GM10847 (cell line): Measurements from ENCODE around the gene TOB1.

Experiments used
- POLR2A ChIP-seq: IDR thresholded peaks from 2 replicates; pipeline ENCODE4 v1.6.1; 2011; ENCODE audit not compliant: insufficient read length; ENCODE audit errors: extremely low read depth

The TOB1 gene

DNA sequence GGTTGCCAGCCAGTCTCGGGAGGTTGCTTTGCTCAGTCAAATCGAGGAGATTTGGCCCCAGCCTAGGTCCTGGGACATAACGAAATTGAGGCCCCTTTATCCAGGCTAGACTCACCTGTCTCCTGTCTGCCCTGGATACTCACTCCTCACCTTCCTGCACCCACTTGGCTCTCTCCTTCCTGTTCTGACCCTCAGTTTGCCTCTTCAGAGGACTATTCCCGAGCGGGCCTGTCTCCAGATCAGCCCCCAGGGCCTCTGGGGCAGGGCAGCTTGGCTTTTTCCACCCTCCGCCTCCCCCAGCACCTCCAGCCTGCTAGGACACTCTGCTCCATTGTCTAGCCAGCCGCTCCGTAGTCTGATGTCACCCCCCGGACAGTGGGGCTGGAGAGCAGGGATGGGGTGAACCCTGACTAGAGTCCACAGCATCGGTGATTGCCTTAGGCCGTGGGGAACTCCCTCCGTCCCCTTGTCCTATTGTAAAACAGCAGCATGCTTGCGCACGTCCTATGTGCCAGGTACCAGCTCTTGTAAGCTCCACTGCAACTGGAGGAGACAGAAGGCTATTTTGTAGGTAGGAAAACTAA, 21.9 kb downstream of the TOB1 start:
- TF ChIP-seq POLR2A = no peak

DNA sequence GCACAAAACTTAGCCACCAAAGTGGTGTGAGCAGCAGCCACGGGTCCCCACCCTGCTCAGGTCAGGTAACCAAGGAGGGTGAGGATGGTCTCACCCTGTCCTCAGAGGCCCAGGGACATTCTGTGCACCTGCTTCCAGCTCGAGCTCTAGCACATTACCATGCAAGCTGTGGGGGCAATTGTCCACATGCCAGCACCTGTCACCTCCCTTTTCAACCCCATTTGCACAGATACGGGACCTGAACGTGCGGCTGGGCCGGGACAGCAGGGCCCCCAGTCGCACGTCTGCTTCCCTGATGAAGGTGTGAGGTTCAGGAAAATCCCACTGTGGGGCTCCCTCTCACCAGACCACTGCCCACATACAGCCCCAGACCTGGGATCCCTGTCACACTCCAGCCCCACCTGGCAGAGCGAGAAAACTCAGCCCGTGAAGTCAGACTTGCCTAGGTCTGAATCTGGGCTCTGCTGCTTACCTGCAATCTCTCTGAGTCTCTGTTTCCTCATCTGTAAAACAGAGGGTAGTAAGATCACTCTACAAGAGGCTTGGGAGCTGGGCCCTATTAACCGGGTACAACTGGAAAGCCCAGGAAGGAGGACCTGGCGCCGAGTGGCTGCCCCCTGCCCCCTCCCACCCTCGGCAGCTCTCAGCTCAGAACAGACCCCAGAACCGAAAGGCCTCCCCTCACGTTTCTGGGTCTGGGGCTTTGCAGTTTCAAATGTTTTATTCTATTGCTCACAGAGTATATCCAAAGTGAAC, 22.8 kb downstream of the TOB1 start:
- TF ChIP-seq POLR2A = no peak

DNA sequence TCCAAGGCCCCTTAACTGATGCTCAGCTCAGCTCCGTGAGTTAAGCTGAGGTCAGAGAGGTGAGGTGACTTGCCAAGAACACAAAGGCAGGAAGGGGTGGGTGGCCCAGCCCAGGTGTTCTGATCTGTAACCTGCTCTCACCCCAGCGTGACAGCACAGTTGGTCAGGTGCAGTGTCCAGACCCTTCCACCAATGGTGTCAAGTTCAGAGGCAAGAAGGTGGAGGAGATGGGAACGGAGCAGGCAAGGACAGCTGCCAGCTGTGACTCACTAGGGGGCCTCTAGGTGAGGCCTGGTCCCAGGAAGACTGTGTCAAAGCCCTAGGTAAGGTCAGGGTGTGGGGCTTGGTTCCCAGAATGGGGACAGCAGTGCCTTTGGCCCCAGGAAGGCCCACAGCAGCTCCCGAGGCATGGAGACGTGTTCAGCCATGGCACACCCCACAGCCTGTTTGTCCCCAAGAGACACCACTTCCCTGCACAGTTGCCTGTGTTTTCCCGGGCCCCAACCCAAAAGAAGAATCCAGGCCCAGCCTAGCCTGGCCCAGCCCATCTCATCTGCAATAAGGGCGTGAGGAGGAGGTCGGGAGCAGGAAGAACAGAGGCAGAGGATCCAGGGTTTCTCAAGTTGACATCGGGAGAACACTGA, 23.5 kb downstream of the TOB1 start:
- no peak for TF ChIP-seq POLR2A

DNA sequence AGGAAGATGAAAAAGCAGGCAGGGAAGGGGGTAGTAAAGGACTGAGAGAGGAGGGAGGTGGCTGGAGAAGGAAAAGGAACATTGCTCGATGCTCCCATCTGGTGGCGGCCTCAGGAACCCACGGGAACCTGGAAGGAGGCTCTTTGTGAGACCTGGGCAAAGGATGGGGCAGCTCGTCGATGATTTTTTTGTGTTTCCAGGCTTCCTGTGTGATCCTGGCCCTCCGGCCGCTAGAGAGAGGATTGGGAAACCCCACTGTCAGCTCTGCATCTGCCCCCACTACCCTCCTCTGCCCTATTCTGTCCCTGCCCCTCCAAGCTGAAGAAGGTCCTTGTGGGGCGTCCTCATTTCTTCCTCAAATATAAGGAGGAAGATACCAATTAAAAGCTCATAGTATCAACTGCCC, 24.2 kb downstream of the TOB1 start:
- TF ChIP-seq POLR2A = no peak

DNA sequence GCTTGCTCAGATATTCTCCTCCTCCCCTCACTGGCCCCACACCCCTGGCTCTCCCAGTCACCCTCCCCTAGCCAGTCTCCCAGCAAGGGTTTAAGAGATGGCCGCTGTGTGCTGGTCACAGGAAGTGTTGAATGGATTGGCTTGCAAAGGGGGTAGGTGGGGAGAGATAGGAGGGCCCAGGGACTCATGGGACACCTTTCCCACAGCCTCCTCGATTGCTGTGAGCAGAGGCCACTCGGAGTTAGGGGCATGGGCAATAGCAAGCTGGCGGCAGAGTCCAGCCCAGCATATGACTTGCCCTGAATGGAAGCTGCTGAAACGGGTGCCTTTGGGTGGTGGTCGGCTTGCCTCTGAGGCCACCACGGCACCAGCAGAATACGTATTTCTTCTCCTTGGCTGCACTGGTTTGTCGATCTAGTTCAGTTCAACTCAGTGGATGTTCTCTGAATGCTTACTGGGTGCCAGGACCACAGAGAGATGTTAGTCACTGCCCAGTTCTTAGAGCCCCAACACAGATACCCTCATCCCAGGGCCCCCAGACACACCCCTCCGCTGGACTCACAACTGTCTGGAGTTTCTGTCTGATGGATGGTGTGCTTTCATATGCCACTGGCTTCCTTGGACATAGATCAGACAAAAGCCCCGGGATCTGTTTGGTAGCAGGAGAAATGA, 24.7 kb downstream of the TOB1 start:
- no peak for TF ChIP-seq POLR2A

DNA sequence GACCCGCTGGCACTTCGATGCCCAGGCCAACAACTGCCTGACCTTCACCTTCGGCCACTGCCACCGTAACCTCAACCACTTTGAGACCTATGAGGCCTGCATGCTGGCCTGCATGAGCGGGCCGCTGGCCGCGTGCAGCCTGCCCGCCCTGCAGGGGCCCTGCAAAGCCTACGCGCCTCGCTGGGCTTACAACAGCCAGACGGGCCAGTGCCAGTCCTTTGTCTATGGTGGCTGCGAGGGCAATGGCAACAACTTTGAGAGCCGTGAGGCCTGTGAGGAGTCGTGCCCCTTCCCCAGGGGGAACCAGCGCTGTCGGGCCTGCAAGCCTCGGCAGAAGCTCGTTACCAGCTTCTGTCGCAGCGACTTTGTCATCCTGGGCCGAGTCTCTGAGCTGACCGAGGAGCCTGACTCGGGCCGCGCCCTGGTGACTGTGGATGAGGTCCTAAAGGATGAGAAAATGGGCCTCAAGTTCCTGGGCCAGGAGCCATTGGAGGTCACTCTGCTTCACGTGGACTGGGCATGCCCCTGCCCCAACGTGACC, 25.8 kb downstream of the TOB1 start:
- no peak for TF ChIP-seq POLR2A

DNA sequence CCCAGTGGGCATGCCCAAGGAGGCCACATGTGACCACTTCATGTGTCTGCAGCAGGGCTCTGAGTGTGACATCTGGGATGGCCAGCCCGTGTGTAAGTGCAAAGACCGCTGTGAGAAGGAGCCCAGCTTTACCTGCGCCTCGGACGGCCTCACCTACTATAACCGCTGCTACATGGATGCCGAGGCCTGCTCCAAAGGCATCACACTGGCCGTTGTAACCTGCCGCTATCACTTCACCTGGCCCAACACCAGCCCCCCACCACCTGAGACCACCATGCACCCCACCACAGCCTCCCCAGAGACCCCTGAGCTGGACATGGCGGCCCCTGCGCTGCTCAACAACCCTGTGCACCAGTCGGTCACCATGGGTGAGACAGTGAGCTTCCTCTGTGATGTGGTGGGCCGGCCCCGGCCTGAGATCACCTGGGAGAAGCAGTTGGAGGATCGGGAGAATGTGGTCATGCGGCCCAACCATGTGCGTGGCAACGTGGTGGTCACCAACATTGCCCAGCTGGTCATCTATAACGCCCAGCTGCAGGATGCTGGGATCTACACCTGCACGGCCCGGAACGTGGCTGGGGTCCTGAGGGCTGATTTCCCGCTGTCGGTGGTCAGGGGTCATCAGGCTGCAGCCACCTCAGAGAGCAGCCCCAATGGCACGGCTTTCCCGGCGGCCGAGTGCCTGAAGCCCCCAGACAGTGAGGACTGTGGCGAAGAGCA, 26.4 kb downstream of the TOB1 start:
- TF ChIP-seq POLR2A = no peak

DNA sequence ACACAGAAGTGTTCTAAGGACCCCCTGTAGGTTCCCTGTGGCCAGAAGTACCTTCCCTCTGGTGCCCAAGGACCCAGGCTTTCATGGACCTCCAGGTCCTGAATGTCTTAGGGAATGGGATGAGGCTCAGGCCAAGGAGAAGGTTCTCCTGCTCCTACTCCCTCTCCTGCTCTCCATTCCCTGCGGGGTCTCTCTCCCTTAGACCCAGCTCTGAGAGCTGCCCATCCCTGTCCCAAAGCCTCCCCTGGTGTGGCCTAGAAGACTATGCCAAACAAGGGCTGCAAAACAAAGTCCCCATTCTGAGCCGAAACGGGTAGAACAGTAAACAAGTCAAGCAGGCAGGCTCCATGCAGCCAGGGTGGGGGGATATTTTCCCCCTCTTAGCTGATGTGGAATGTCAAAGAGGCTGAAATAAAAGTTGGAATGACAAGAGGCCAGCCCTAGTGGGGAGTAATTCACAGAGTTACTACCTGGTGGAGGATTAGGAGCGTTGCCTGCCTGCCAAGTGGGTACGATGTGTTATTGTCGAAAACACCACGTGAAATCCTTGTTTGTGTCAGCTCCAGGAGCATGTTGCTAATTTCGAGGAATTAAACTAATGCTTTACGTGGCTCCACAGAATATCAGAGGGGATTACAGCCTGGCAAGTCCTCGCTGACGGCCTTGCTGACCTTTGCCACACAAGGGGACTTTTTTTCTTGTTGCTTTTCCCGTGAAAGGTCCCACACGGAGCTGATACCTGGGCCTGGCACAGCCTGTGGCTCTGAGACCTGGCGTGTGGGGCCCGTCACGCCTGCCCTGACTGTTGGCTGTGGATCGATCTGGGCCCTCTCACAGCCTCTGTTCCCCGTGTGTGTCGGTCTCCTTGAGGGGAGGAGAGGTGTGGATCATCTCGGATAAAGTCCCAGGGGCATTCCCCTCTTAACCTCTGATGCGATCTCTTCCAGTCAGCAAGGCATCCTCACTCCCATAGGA, 27.9 kb downstream of the TOB1 start:
- no peak for TF ChIP-seq POLR2A

DNA sequence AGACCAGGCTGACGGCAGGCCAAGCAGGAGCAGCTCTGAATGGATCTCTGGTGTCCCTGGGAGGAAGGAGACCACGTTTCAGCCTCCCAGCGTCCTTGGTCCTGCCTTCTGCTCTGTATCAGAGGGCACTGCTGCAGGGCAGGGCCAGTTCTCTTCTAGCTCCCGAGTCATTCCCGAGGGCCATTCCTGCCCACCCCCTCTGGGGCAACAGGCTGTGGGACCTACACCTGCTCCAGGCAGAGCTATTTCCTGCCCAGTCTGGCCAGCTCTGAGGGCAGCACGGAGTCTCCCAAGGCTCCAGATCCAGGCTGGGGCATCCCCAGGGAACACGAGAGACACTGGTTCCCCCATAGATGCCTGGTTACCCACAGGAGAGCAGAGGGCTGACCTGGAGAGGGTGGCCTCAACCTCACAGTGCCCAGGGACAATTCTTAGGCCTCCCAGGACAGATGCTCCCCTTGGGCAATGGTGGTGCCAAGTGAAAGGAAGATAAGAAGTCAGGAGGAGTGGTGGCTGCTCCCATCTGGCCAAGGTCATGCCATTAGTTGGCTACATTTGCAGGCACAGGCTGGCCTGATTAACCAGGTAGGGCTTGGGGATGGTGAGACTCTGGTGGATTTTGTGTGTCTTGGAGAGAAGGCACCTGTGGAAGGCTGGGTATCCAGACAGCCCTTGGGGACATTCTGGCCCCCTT, 28.7 kb downstream of the TOB1 start:
- no peak for TF ChIP-seq POLR2A

DNA sequence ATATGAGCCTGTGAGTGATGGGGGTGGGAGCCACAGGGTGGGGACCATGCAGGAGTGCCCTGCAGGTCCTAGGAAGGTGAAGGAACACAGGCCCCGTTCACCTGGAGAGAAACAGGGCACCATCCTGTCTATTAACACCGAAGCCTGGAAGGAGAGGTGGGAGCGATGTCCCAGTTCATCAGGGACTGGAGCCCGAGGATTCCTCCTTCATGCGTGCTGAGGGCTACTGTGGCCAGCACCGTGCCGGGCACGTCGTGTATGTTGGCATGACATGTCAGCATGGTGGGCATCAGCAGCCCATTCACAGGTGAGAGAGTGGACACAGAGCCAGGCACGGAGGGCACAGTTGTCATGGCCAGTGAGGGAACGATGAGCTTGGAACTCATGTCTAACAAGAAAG, 29.3 kb downstream of the TOB1 start:
- no peak for TF ChIP-seq POLR2A

DNA sequence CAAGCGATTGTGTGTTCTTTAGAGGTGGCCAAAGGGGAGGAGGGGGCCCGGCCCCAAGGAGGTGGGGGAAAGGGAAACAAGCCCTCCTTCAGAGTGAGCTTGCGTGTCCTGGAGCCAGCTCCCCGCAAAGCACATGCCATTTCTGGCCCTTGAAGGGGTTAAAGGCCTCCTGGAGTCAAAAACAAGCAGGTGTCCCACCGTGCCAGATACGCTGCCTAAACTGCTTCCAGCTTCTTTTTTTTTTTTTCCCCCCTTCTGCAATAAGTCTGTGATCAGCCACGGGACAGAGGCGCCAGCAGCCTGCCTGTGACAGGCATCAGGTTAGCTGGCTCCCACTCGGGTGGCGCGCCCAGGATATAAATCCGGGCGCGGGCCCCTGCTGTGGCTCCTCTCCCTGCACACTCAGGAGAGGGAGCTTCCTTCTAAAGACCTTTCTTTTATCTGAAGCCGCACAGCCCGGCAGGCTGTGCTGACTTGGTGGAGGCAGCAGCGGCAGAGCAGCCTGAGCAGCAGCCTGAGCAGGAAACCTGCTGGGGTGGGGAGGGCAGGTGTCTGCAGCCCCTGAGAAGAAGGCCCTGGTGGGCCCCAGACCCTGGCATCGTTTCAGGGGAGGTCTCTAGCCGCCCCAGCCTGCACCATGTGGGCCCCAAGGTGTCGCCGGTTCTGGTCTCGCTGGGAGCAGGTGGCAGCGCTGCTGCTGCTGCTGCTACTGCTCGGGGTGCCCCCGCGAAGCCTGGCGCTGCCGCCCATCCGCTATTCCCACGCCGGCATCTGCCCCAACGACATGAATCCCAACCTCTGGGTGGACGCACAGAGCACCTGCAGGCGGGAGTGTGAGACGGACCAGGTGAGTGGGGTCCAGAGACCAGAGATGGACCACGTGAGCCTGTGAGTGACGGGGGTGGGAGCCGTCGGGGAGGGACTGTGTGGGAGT, 30.6 kb downstream of the TOB1 start, which contains the start of gene WFIKKN2:
WFIKKN2 (plus strand) TSS at position 286 of the 934 bp plus-strand sequence; CDS start at position 638, 352 bp downstream.
- no peak for TF ChIP-seq POLR2A
